HG03045 (cell line): ENCODE data around the gene C16orf95.
"Not testable (repeated sequence)": the region's sequence is repeated elsewhere in the genome, so short reads cannot be mapped to it uniquely, and the experiment has no call there.

ENCODE experiments used
- ATAC-seq: cut with Tn5 transposase; IDR thresholded peaks from one replicate; pipeline ENCODE4 v1.9.1; 2021; ENCODE audit warnings: mild to moderate bottlenecking, moderate library complexity; ENCODE audit not compliant: unreplicated experiment

The C16orf95 gene

GRCh38 chr16:87259431-87259830 is 57.8 kb downstream of the C16orf95 start:
- ATAC-seq: no peak

GRCh38 chr16:87258653-87259052 is 58.5 kb downstream of the C16orf95 start:
- not testable (repeated sequence) for ATAC-seq

- ATAC-seq: no peak
Measured at GRCh38 chr16:87255866-87256265, 61.3 kb downstream of the C16orf95 start.

GRCh38 chr16:87254734-87255133 is 62.5 kb downstream of the C16orf95 start:
- no peak for ATAC-seq

GRCh38 chr16:87254296-87254695 is 62.9 kb downstream of the C16orf95 start:
- ATAC-seq: no peak

GRCh38 chr16:87253536-87253935 is 63.7 kb downstream of the C16orf95 start:
- no peak for ATAC-seq
